Endothelial cell of umbilical vein (primary cell): ENCODE measurements around the gene LPP. TPM values are rescaled to one million over a fixed set of nuclear protein-coding genes. Genes with fewer than 3 reads are reported as not detected.

ENCODE experiments used
- BruUV-seq: library from RNA; stranded (reverse); fragments of 400-500 nt; replicated peaks from 2 replicates; lab custom pipeline; 2021; lab: Mats Ljungman, UMichigan
- CTCF ChIA-PET: fragments of 300-600, 350-600 bp; sonication (Branson Sonifier 250); formaldehyde crosslinking; loops from one replicate; lab custom pipeline; 2021; ENCODE audit warnings: antibody characterized with exemption, inconsistent platforms; lab: Charles Lee
- POLR2A ChIA-PET: fragments of 300-600, 350-600 bp; sonication (Branson Sonifier 250); formaldehyde crosslinking; loops from one replicate; lab custom pipeline; 2021; ENCODE audit warnings: antibody characterized with exemption, inconsistent platforms; lab: Charles Lee
- DNase-seq: peaks from one replicate; pipeline ENCODE4 v3.0.0-alpha.2; 2011; ENCODE audit warnings: low read depth, low spot score
- FAIRE-seq: peaks from 2 replicates; lab custom pipeline; 2011; peaks lifted over from hg19 to GRCh38; lab: Jason Lieb, UNC
- H2AFZ ChIP-seq: 2 replicates; pipeline ENCODE4 v1.6.0; 2012; ENCODE audit warnings: low read depth, low read length, control low read depth, inconsistent platforms
- H3K27ac ChIP-seq: 2 replicates; pipeline ENCODE4 v1.5.1; 2011; ENCODE audit warnings: low read depth, mild to moderate bottlenecking, control low read depth, low read length, moderate library complexity; ENCODE audit not compliant: insufficient read depth
- H3K27me3 ChIP-seq, 2 experiments: 2 replicates each; pipeline versions ENCODE4 v1.6.0 to v1.6.1; 2011; ENCODE audit warnings: low read length in 2 of 2, mixed read lengths in 1 of 2; ENCODE audit not compliant: control insufficient read depth in 2 of 2, insufficient read depth in 2 of 2
- H3K36me3 ChIP-seq, 2 experiments: 2 replicates in 1 of 2; 3 replicates in 1 of 2; pipeline ENCODE4 v1.5.1; 2011; ENCODE audit warnings: low read length in 2 of 2, mild to moderate bottlenecking in 1 of 2, moderate library complexity in 1 of 2; ENCODE audit not compliant: control insufficient read depth in 2 of 2, insufficient read depth in 2 of 2; ENCODE audit errors: extremely low read depth in 1 of 2
- H3K4me1 ChIP-seq: 3 replicates; pipeline ENCODE4 v1.5.1; 2011; ENCODE audit warnings: mild to moderate bottlenecking, low read length; ENCODE audit not compliant: control insufficient read depth, insufficient read depth; ENCODE audit errors: extremely low read depth
- H3K4me2 ChIP-seq: 2 replicates; pipeline ENCODE4 v1.6.1; 2011; ENCODE audit warnings: low read length, control low read depth, mixed read lengths; ENCODE audit not compliant: insufficient read depth
- H3K4me3 ChIP-seq, 3 experiments: fragments of 200-600 bp in 1 of 3; sonication (generic), shearing (Covaris generic) in 1 of 3; replicated peaks in 1 of 3; 2 replicates each; pipeline ENCODE4 v1.5.1; 2011 to 2016; ENCODE audit warnings: control low read depth in 3 of 3, low read length in 3 of 3, mild to moderate bottlenecking in 2 of 3, inconsistent platforms in 1 of 3, low read depth in 1 of 3, moderate library complexity in 1 of 3; ENCODE audit not compliant: insufficient read depth in 1 of 3
- H3K79me2 ChIP-seq: 2 replicates; pipeline ENCODE4 v1.6.0; 2012; ENCODE audit warnings: low read length, inconsistent platforms; ENCODE audit not compliant: control insufficient read depth, insufficient read depth
- H3K9ac ChIP-seq: replicated peaks from 2 replicates; pipeline ENCODE3; 2011; ENCODE audit warnings: low read length, control low read depth; ENCODE audit not compliant: insufficient read depth; ENCODE audit errors: extremely low read depth
- H3K9me1 ChIP-seq: replicated peaks from 3 replicates; pipeline ENCODE4 v1.6.0; 2011; ENCODE audit warnings: mild to moderate bottlenecking, low read length; ENCODE audit not compliant: control insufficient read depth, insufficient read depth; ENCODE audit errors: extremely low read depth
- H3K9me3 ChIP-seq: replicated peaks from 2 replicates; pipeline ENCODE4 v1.5.1; 2012; ENCODE audit warnings: low read length, inconsistent platforms; ENCODE audit not compliant: control insufficient read depth, insufficient read depth
- H4K20me1 ChIP-seq: replicated peaks from 2 replicates; pipeline ENCODE3; 2011; ENCODE audit warnings: mild to moderate bottlenecking, low read length; ENCODE audit not compliant: control insufficient read depth, insufficient read depth; ENCODE audit errors: extremely low read depth
- EZH2 ChIP-seq: IDR thresholded peaks from 2 replicates; pipeline ENCODE4 v1.6.1; 2012; ENCODE audit warnings: borderline replicate concordance, low read depth, mild to moderate bottlenecking, moderate library complexity, low read length, inconsistent platforms; ENCODE audit not compliant: severe bottlenecking
- FOS ChIP-seq: IDR thresholded peaks from 2 replicates; pipeline ENCODE4 v1.6.1; 2011; ENCODE audit warnings: mild to moderate bottlenecking, low read length, moderate library complexity, borderline replicate concordance; ENCODE audit not compliant: insufficient read depth
- GATA2 ChIP-seq: IDR thresholded peaks from 2 replicates; pipeline ENCODE4 v1.7.0; 2011; ENCODE audit warnings: low read depth, mild to moderate bottlenecking, moderate library complexity, mixed read lengths, low read length; ENCODE audit not compliant: insufficient read length, insufficient read depth
- JUN ChIP-seq: IDR thresholded peaks from 2 replicates; pipeline ENCODE4 v1.6.1; 2011; ENCODE audit warnings: borderline replicate concordance, low read depth; ENCODE audit not compliant: insufficient read length, insufficient read depth
- MYC ChIP-seq: IDR thresholded peaks from one replicate; pipeline ENCODE4 v1.6.1; 2011; ENCODE audit warnings: mild to moderate bottlenecking, low read depth, low read length
- POLR2A ChIP-seq: IDR thresholded peaks from 2 replicates; pipeline ENCODE4 v1.6.1; 2012; ENCODE audit warnings: low read depth, mild to moderate bottlenecking, control low read depth, low read length
- dilution Hi-C: fragments of 300-500 bp; cut with MboI; formaldehyde crosslinking; loops from one replicate; pipeline ENCODE4 v1.15.0; 2019; ENCODE audit warnings: low sequenced_read_pairs; ENCODE audit not compliant: extremely low pct_ligation_motif_present
- intact Hi-C: fragments of 100-400 bp; cut with micrococcal nuclease; formaldehyde crosslinking; loops from one replicate; pipeline ENCODE4 v1.10.0; 2022
- polyA plus RNA-seq, 4 experiments: library from polyadenylated mRNA; depleted of rRNA in 3 of 4; stranded (reverse) in 3 of 4; unstranded in 1 of 4; fragments of >200 nt; gene quantifications; 2 replicates each; pipeline versions ENCODE4 v1.2.1 to v1.2.3, GENCODE V29; 2011 to 2012; ENCODE audit warnings: missing spikeins in 1 of 4
- total RNA-seq: library from RNA; stranded (reverse); gene quantifications from 2 replicates; pipeline ENCODE4 v1.2.3, GENCODE V29; 2021
- TF ChIP-seq, protein P1 (sequence below): IDR thresholded peaks from 2 replicates; pipeline ENCODE4 v1.6.1; 2011; ENCODE audit not compliant: insufficient read depth, insufficient read length

Gene LPP
- total and polyA plus RNA-seq, 2 donors (not counting 3 experiments of a cell fraction or from before 2014, with no cell fraction given) = 16.9 to 153 TPM

DNA sequence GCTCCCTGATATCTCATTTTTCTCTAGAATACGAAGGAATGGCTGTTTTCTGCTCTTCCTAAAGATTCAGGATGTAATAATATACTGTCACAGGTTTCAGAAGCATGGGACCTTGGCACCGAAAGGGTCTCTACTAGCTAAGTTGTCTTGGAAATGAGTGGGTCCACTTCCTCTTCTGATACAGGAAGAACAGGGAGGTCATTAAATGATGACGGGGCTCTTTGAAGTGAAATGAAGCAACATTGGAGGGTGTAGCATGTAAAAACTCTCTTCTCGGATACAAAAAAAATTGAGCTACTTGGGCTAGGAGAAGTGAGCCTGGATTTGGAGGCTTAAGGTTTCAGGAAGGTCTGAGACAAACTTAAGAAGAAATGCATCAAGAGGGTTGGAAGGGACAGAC is 668.0 kb downstream of the LPP start:
- no peaks in the 10 kb centered on the region for H3K4me1 ChIP-seq
- no peak overlapping the region for H3K4me3 ChIP-seq
- no TSS peak for BruUV-seq
- ChIA-PET POLR2A (no interaction called here), CTCF (interaction anchor here (1.0 kb wide), 1 partner anchor 60 kb away, joined by 3 read pairs; no protein-coding TSS in a partner anchor)
- FAIRE-seq (no peak), DNase-seq (no peak)
- H3K79me2 ChIP-seq = no peaks in the 10 kb centered on the region
- H3K27ac ChIP-seq = no peak overlapping the region
- no peaks in the 10 kb centered on the region for H3K9me3 ChIP-seq
- no peak overlapping the region for H2AFZ ChIP-seq
- H3K9ac ChIP-seq = no peak overlapping the region
- no peaks in the 10 kb centered on the region for H4K20me1 ChIP-seq
- H3K4me2 ChIP-seq = no peak overlapping the region
- no peaks in the 10 kb centered on the region for H3K27me3 ChIP-seq
- no peaks in the 10 kb centered on the region for H3K36me3 ChIP-seq
- dilution Hi-C loops = no loop called here
- no peak for TF ChIP-seq FOS
- no peak for TF ChIP-seq POLR2A
- TF ChIP-seq GATA2 = no peak
- TF ChIP-seq MYC = no peak
- H3K9me1 ChIP-seq = no peaks in the 10 kb centered on the region
- intact Hi-C loops = no loop called here

DNA sequence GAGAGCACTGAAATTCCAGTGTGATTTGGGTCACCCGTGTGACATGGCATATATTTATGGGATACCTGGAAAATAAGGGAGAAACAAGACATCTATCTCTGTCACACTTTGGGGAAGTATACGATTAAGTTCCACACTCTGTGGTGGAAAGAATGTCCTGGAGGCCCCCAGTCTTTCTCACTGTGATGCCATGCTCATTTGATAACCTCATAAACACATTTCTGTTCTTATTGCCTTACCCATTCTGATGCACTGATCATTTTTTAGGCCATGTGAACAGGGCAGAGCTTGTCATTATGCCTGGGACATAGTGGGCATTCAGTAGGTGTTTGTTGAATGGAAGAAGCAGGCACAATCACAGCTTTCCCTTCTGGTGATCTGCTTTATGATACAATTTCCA is 668.5 kb downstream of the LPP start:
- no peak overlapping the region for H3K4me2 ChIP-seq
- H3K27ac ChIP-seq = no peak overlapping the region
- TF ChIP-seq GATA2 = no peak
- TF ChIP-seq EZH2 = no peak
- TF ChIP-seq, protein P1, sequence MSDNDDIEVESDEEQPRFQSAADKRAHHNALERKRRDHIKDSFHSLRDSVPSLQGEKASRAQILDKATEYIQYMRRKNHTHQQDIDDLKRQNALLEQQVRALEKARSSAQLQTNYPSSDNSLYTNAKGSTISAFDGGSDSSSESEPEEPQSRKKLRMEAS = no peak
- no peak for TF ChIP-seq JUN
- dilution Hi-C loops (no loop called here), intact Hi-C loops (no loop called here)
- H3K9me3 ChIP-seq = no peaks in the 10 kb centered on the region
- no peak overlapping the region for H3K9ac ChIP-seq
- no peaks in the 10 kb centered on the region for H3K79me2 ChIP-seq
- POLR2A ChIA-PET = no interaction called here
- no peaks in the 10 kb centered on the region for H3K4me1 ChIP-seq
- no peak overlapping the region for H3K4me3 ChIP-seq
- H3K9me1 ChIP-seq = no peaks in the 10 kb centered on the region
- BruUV-seq = no TSS peak
- CTCF ChIA-PET = no interaction called here
- FAIRE-seq (peak; percentile 58), DNase-seq (no peak)
- no peaks in the 10 kb centered on the region for H3K27me3 ChIP-seq
- no peaks in the 10 kb centered on the region for H4K20me1 ChIP-seq
- H2AFZ ChIP-seq = no peak overlapping the region
- no peaks in the 10 kb centered on the region for H3K36me3 ChIP-seq
